BJ (cell line): ENCODE results near the gene PPP1R2. TPM values are rescaled to one million over a fixed set of nuclear protein-coding genes. Genes with fewer than 3 reads are reported as not detected.
A peak's percentile ranks its signal among the peaks of the same experiment; 100 is the strongest.

Source experiments
- CTCF ChIA-PET: fragments of 350-600 bp; formaldehyde crosslinking; extraction: SDS; loops from one replicate; lab custom pipeline; 2021; ENCODE audit warnings: antibody characterized with exemption, inconsistent platforms; lab: Yijun Ruan, JAX
- POLR2A ChIA-PET: fragments of 300-600 bp; sonication (Branson Sonifier 250); formaldehyde crosslinking; extraction: SDS; loops from one replicate; lab custom pipeline; 2021; ENCODE audit warnings: antibody characterized with exemption; lab: Charles Lee
- DNase-seq: peaks from one replicate; pipeline ENCODE4 v3.0.0-alpha.2; 2011; ENCODE audit warnings: low read depth
- H3K27me3 ChIP-seq: 2 replicates; pipeline ENCODE4 v1.6.0; 2011; ENCODE audit warnings: low read length; ENCODE audit not compliant: control insufficient read depth, insufficient read depth
- H3K36me3 ChIP-seq: 2 replicates; pipeline ENCODE4 v1.5.1; 2011; ENCODE audit warnings: low read length; ENCODE audit not compliant: control insufficient read depth, insufficient read depth
- H3K4me3 ChIP-seq: 2 replicates; pipeline ENCODE4 v1.5.1; 2011; ENCODE audit warnings: low read depth, mild to moderate bottlenecking, control low read depth, low read length
- CTCF ChIP-seq: IDR thresholded peaks from 2 replicates; pipeline ENCODE4 v1.5.1; 2011; ENCODE audit warnings: low read depth, mild to moderate bottlenecking, control low read depth, inconsistent platforms, low read length, moderate library complexity; ENCODE audit not compliant: insufficient read depth
- polyA plus RNA-seq: library from polyadenylated mRNA; depleted of rRNA; stranded (reverse); fragments of >200 nt; gene quantifications from 2 replicates; pipeline ENCODE4 v1.2.3, GENCODE V29; 2011

PPP1R2 gene
- polyA plus RNA-seq, 1 experiment = 41.9 TPM

- Histone ChIP-seq H3K4me3 (no peak overlapping the region), H3K36me3 (no peaks in the 10 kb centered on the region), H3K27me3 (peaks cover 2% of the 10 kb centered on the region; the same call in 1 of the 2 replicates)
- DNase-seq = no peak
- POLR2A ChIA-PET = no interaction called here
- CTCF ChIA-PET = no interaction called here
- TF ChIP-seq CTCF = no peak
Measured at GRCh38 chr3:195548006-195548405, 4.9 kb upstream of the PPP1R2 start.

- no peaks in the 10 kb centered on the region for H3K36me3 ChIP-seq
- H3K27me3 ChIP-seq = no peaks in the 10 kb centered on the region; the same call in 1 of the 2 replicates
- TF ChIP-seq CTCF = no peak
- no peak overlapping the region for H3K4me3 ChIP-seq
- CTCF ChIA-PET = no interaction called here
- peak; percentile 48 for DNase-seq
- POLR2A ChIA-PET = no interaction called here
Measured at GRCh38 chr3:195546130-195546560, 3.0 kb upstream of the PPP1R2 start.

DNA sequence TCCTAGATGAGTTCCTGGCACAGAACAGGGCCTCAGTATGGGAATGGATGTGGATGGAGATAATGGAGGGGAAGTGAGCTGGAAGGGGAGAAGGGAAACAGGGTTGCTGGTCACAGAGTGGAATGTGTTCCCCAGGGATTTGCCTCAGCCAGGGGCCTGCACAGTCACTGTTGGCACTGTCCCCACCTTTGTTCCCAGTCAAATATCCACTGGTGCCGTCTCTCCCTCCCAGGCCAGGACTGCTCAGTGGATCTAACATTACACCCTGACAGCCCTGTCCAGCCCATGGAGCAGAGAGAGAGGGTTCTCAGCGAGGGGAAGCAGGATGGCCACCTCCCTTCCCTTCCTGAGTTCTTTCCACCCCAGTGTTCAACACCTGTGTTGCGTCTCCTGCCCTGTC lies 1.5 kb upstream of the PPP1R2 start:
- TF ChIP-seq CTCF = no peak
- ChIA-PET CTCF (no interaction called here), POLR2A (no interaction called here)
- Histone ChIP-seq H3K4me3 (no peak overlapping the region), H3K27me3 (no peaks in the 10 kb centered on the region; the same call in 1 of the 2 replicates), H3K36me3 (no peaks in the 10 kb centered on the region)
- DNase-seq = no peak

- TF ChIP-seq CTCF = no peak
- CTCF ChIA-PET = no interaction called here
- DNase-seq = no peak
- no peak overlapping the region for H3K4me3 ChIP-seq
- no peaks in the 10 kb centered on the region for H3K36me3 ChIP-seq
- no peaks in the 10 kb centered on the region; the same call in 1 of the 2 replicates for H3K27me3 ChIP-seq
- POLR2A ChIA-PET = no interaction called here
Measured at GRCh38 chr3:195544230-195544536, 1.1 kb upstream of the PPP1R2 start.

- DNase-seq = no peak
- H3K36me3 ChIP-seq = no peaks in the 10 kb centered on the region
- peak overlapping the region; percentile 72 for H3K4me3 ChIP-seq
- CTCF ChIA-PET = interaction anchor here (0.8 to 1.6 kb wide), 3 partner anchors 9 to 274 kb away, joined by 3 to 6 read pairs (median 4); no protein-coding TSS in a partner anchor
- H3K27me3 ChIP-seq = no peaks in the 10 kb centered on the region; the same call in 1 of the 2 replicates
- POLR2A ChIA-PET = interaction anchor here (0.6 to 1.6 kb wide), 2 partner anchors 100 to 259 kb away, joined by 4 to 6 read pairs; partner anchors contain the start of gene ACAP2
- TF ChIP-seq CTCF = no peak
Measured at GRCh38 chr3:195543500-195544229, 540 bp upstream of the PPP1R2 start.
